Left ventricle myocardium inferior (tissue), 1 donor: ENCODE data around the gene PPAN. TPM values are rescaled to one million over a fixed set of nuclear protein-coding genes. Genes with fewer than 3 reads are reported as not detected.
A peak's percentile ranks its signal among the peaks of the same experiment; 100 is the strongest.

Experiments used
- DNase-seq: peaks from one replicate; pipeline ENCODE4 v3.0.0-alpha.2; 2020
- H3K27ac ChIP-seq: fragments of 200-600 bp; replicated peaks from 2 replicates; pipeline ENCODE4 v1.8.0; 2021
- H3K27me3 ChIP-seq: fragments of 200-600 bp; 2 replicates; pipeline ENCODE4 v1.8.0; 2021; ENCODE audit warnings: low read depth
- H3K36me3 ChIP-seq: fragments of 200-600 bp; 2 replicates; pipeline ENCODE4 v1.8.0; 2021
- H3K4me1 ChIP-seq: fragments of 200-600 bp; 2 replicates; pipeline ENCODE4 v1.8.0; 2021
- H3K4me3 ChIP-seq: fragments of 200-600 bp; 2 replicates; pipeline ENCODE4 v1.8.0; 2021; ENCODE audit warnings: mild to moderate bottlenecking, moderate library complexity
- H3K9me3 ChIP-seq: fragments of 200-600 bp; replicated peaks from 2 replicates; pipeline ENCODE4 v1.8.0; 2021
- CTCF ChIP-seq: fragments of 200-600 bp; IDR thresholded peaks from 2 replicates; pipeline ENCODE4 v1.8.0; 2021; ENCODE audit warnings: antibody characterized with exemption, mild to moderate bottlenecking, borderline replicate concordance
- intact Hi-C: fragments of 100-400 bp; cut with micrococcal nuclease; formaldehyde crosslinking; loops from one replicate; pipeline ENCODE4 v1.11.0; 2022
- long read RNA-seq: library from polyadenylated mRNA; unstranded; transcript quantifications from one replicate; pipeline ENCODE4 v2.0.0, GENCODE V29; 2021
- total RNA-seq: library from RNA; stranded (reverse); fragmentation: NEBNext Ultra II Directional; extraction: Animal tissue kit (Norgen Biotek cat#: 25700); gene quantifications from one replicate; pipeline ENCODE4 v1.2.1, GENCODE V29; 2021
- donor health status: DM: no; HTN: yes; CAD: no; lungs with severe emphysema.

PPAN gene
- 23.6 TPM for total RNA-seq
- long read RNA-seq, transcript PPAN-201 (12 exons, 1,657 nt), result major isoform, 56 of 66 reads
- long read RNA-seq, partial matches to known transcripts, result 5 of 66 reads
- long read RNA-seq, other reads (novel, unspliced or antisense), result 5 of 66 reads

GRCh38 chr19:10106100-10106936, at the start of gene PPAN:
PPAN (plus strand) TSS chr19:10106362; CDS start chr19:10106395, 33 bp downstream.
- Histone ChIP-seq H3K4me1 (peaks cover 25% of the 10 kb centered on the region), H3K9me3 (no peaks in the 10 kb centered on the region), H3K36me3 (peaks cover 42% of the 10 kb centered on the region), H3K27ac (peak within 1 kb of the TSS; percentile 89), H3K4me3 (peak within 1 kb of the TSS; percentile 99), H3K27me3 (no peaks in the 10 kb centered on the region)
- no peak for TF ChIP-seq CTCF
- intact Hi-C loops, result no loop called here
- peak; percentile 97 for DNase-seq

GRCh38 chr19:10061717-10062310, 44.3 kb upstream of the PPAN start:
- intact Hi-C loops, result no loop called here
- DNase-seq, result no peak
- TF ChIP-seq CTCF, result no peak

GRCh38 chr19:10068205-10068604, 38.0 kb upstream of the PPAN start:
- Histone ChIP-seq H3K4me3 (no peak overlapping the region), H3K36me3 (no peaks in the 10 kb centered on the region), H3K27ac (no peak overlapping the region), H3K27me3 (peaks cover 59% of the 10 kb centered on the region), H3K4me1 (no peaks in the 10 kb centered on the region), H3K9me3 (peaks cover 5% of the 10 kb centered on the region)
- intact Hi-C loops, result no loop called here
- TF ChIP-seq CTCF, result no peak
- no peak for DNase-seq

More at GRCh38 chr19:10061717-10062310, 44.3 kb upstream of the PPAN start:
- Histone ChIP-seq H3K4me1 (no peaks in the 10 kb centered on the region), H3K27ac (no peak overlapping the region), H3K4me3 (no peak overlapping the region), H3K27me3 (peaks cover 77% of the 10 kb centered on the region), H3K9me3 (peaks cover 5% of the 10 kb centered on the region), H3K36me3 (no peaks in the 10 kb centered on the region)

- intact Hi-C loops, result no loop called here
- Histone ChIP-seq H3K27me3 (peaks cover 53% of the 10 kb centered on the region), H3K27ac (no peak overlapping the region), H3K36me3 (no peaks in the 10 kb centered on the region), H3K9me3 (peaks cover 14% of the 10 kb centered on the region), H3K4me1 (no peaks in the 10 kb centered on the region), H3K4me3 (no peak overlapping the region)
- no peak for DNase-seq
- no peak for TF ChIP-seq CTCF
Observed at GRCh38 chr19:10069046-10069445, 37.1 kb upstream of the PPAN start.

GRCh38 chr19:10070730-10071446, 35.3 kb upstream of the PPAN start:
- peaks cover 46% of the 10 kb centered on the region for H3K27me3 ChIP-seq
- no peaks in the 10 kb centered on the region for H3K36me3 ChIP-seq
- H3K9me3 ChIP-seq, result peaks cover 17% of the 10 kb centered on the region
- no peaks in the 10 kb centered on the region for H3K4me1 ChIP-seq
- no peak for DNase-seq
- no peak overlapping the region for H3K27ac ChIP-seq
- intact Hi-C loops, result no loop called here
- no peak for TF ChIP-seq CTCF
- no peak overlapping the region for H3K4me3 ChIP-seq
